Activated naive CD4-positive, alpha-beta T cell treated with anti-CD3 and anti-CD28 coated beads, Interleukin-2, amount 50 U/mL, for 72 hours (primary cell): ENCODE measurements around the gene AASS. TPM values are rescaled to one million over a fixed set of nuclear protein-coding genes. Genes with fewer than 3 reads are reported as not detected.
"Not testable (repeated sequence)": the region's sequence is repeated elsewhere in the genome, so short reads cannot be mapped to it uniquely, and the experiment has no call there.

Source experiments
- ATAC-seq, 2 donors: fragments of 150-1000 bp; cut with Tn5 transposase; 2 replicates each; pipeline ENCODE4 v1.10.0; 2021; ENCODE audit warnings: mild to moderate bottlenecking in 2 of 2, moderate library complexity in 2 of 2
- DNase-seq, 2 donors: peaks; one replicate each; pipeline ENCODE4 v3.0.0; 2021 to 2022; ENCODE audit warnings: low spot score in 2 of 2
- H3K27ac Mint-ChIP-seq, 2 donors: one replicate each; pipeline ENCODE4 v1.8.0; 2022; ENCODE audit warnings: mild to moderate bottlenecking in 2 of 2, mixed read lengths in 2 of 2
- H3K36me3 Mint-ChIP-seq, 2 donors: one replicate each; pipeline ENCODE4 v1.8.0; 2022; ENCODE audit warnings: mixed read lengths in 2 of 2
- H3K9me3 Mint-ChIP-seq, 2 donors: one replicate each; pipeline ENCODE4 v1.8.0; 2022; ENCODE audit warnings: mixed read lengths in 2 of 2
- total RNA-seq, 2 donors: library from RNA; stranded (reverse); gene quantifications; one replicate each; pipeline ENCODE4 v1.2.3, GENCODE V29; 2022

The AASS gene
- total RNA-seq, 2 donors from 2014 or later = 1.7 to 6.2 TPM

- ATAC-seq = no peak
- H3K9me3 Mint-ChIP-seq = no peaks in the 10 kb centered on the region
- no peak overlapping the region for H3K27ac Mint-ChIP-seq
Observed at GRCh38 chr7:122136078-122136477, 8.0 kb downstream of the AASS start.

GRCh38 chr7:122135275-122135674, 8.8 kb downstream of the AASS start:
- Mint-ChIP-seq H3K36me3 (no peaks in the 10 kb centered on the region), H3K9me3 (no peaks in the 10 kb centered on the region), H3K27ac (no peak overlapping the region)
- ATAC-seq = no peak
- no peak for DNase-seq

More at GRCh38 chr7:122136078-122136477, 8.0 kb downstream of the AASS start:
- no peak for DNase-seq
- no peaks in the 10 kb centered on the region for H3K36me3 Mint-ChIP-seq

- H3K27ac Mint-ChIP-seq, H3K36me3 Mint-ChIP-seq, H3K9me3 Mint-ChIP-seq, DNase-seq, ATAC-seq: not testable (repeated sequence)
Observed at GRCh38 chr7:122134793-122135192, 9.3 kb downstream of the AASS start.

- H3K36me3 Mint-ChIP-seq = no peaks in the 10 kb centered on the region
- no peak for DNase-seq
- no peak for ATAC-seq
- no peak overlapping the region for H3K27ac Mint-ChIP-seq
- H3K9me3 Mint-ChIP-seq = peaks cover 0 to under 1% of the 10 kb centered on the region in 2 donors
Observed at GRCh38 chr7:122133477-122133876, 10.6 kb downstream of the AASS start.

GRCh38 chr7:122132341-122132740, 11.7 kb downstream of the AASS start:
- Mint-ChIP-seq H3K27ac (no peak overlapping the region), H3K36me3 (peaks cover 0 to 8% of the 10 kb centered on the region in 2 donors), H3K9me3 (peaks cover 0 to 8% of the 10 kb centered on the region in 2 donors)
- DNase-seq (no peak), ATAC-seq (no peak)

- no peak overlapping the region for H3K27ac Mint-ChIP-seq
- ATAC-seq (no peak), DNase-seq (no peak)
- H3K36me3 Mint-ChIP-seq = peaks cover 0 to 14% of the 10 kb centered on the region in 2 donors
- H3K9me3 Mint-ChIP-seq = peaks cover 6 to 8% of the 10 kb centered on the region in 2 donors
Observed at GRCh38 chr7:122123746-122124145, 20.3 kb downstream of the AASS start.

- peaks cover 0 to 5% of the 10 kb centered on the region in 2 donors for H3K36me3 Mint-ChIP-seq
- ATAC-seq = no peak
- no peak for DNase-seq
- H3K27ac Mint-ChIP-seq = no peak overlapping the region
- no peaks in the 10 kb centered on the region for H3K9me3 Mint-ChIP-seq
Observed at GRCh38 chr7:122118757-122119156, 25.3 kb downstream of the AASS start.

GRCh38 chr7:122103064-122103463, 41.0 kb downstream of the AASS start:
- no peak for ATAC-seq
- Mint-ChIP-seq H3K9me3 (peaks cover 24 to 30% of the 10 kb centered on the region in 2 donors), H3K27ac (no peak overlapping the region), H3K36me3 (peaks cover 0 to 46% of the 10 kb centered on the region in 2 donors)
- DNase-seq = no peak

- no peak overlapping the region for H3K27ac Mint-ChIP-seq
- H3K36me3 Mint-ChIP-seq = peaks cover 0 to 25% of the 10 kb centered on the region in 2 donors
- peaks cover 9 to 11% of the 10 kb centered on the region in 2 donors for H3K9me3 Mint-ChIP-seq
- ATAC-seq = no peak
- no peak for DNase-seq
Observed at GRCh38 chr7:122100021-122100420, 44.0 kb downstream of the AASS start.

GRCh38 chr7:122095642-122096041, 48.4 kb downstream of the AASS start:
- H3K27ac Mint-ChIP-seq = no peak overlapping the region
- no peak for ATAC-seq

GRCh38 chr7:122094549-122094948, 49.5 kb downstream of the AASS start:
- DNase-seq = no peak
- Mint-ChIP-seq H3K27ac (no peak overlapping the region), H3K9me3 (no peaks in the 10 kb centered on the region), H3K36me3 (no peaks in the 10 kb centered on the region)
- ATAC-seq = no peak

More at GRCh38 chr7:122095642-122096041, 48.4 kb downstream of the AASS start:
- no peak for DNase-seq
- Mint-ChIP-seq H3K36me3 (peaks cover 0 to 6% of the 10 kb centered on the region in 2 donors), H3K9me3 (peaks cover 0 to 3% of the 10 kb centered on the region in 2 donors)

GRCh38 chr7:122092964-122093797, 50.9 kb downstream of the AASS start:
- Mint-ChIP-seq H3K27ac (no peak overlapping the region), H3K9me3 (no peaks in the 10 kb centered on the region), H3K36me3 (no peaks in the 10 kb centered on the region)
- peak in 1 of 2 donors; percentile 48 for ATAC-seq
- DNase-seq = peak in 1 of 2 donors; percentile 57

- no peaks in the 10 kb centered on the region for H3K9me3 Mint-ChIP-seq
Observed at GRCh38 chr7:122082670-122083069, 61.4 kb downstream of the AASS start.

GRCh38 chr7:122082160-122082559, 61.9 kb downstream of the AASS start:
- no peak for ATAC-seq

More at GRCh38 chr7:122082670-122083069, 61.4 kb downstream of the AASS start:
- Mint-ChIP-seq H3K36me3 (peaks cover 0 to 5% of the 10 kb centered on the region in 2 donors), H3K27ac (no peak overlapping the region)
- ATAC-seq (no peak), DNase-seq (no peak)

GRCh38 chr7:122073635-122074034, 70.4 kb downstream of the AASS start:
- Mint-ChIP-seq H3K27ac (no peak overlapping the region), H3K36me3 (peaks cover 0 to 14% of the 10 kb centered on the region in 2 donors), H3K9me3 (peaks cover 4 to 14% of the 10 kb centered on the region in 2 donors)
- DNase-seq = no peak
- ATAC-seq = no peak

More at GRCh38 chr7:122082160-122082559, 61.9 kb downstream of the AASS start:
- Mint-ChIP-seq H3K36me3 (peaks cover 0 to 9% of the 10 kb centered on the region in 2 donors), H3K9me3 (no peaks in the 10 kb centered on the region), H3K27ac (no peak overlapping the region)
- DNase-seq = no peak

GRCh38 chr7:122072924-122073599, 71.0 kb downstream of the AASS start:
- H3K27ac Mint-ChIP-seq = no peak overlapping the region
- no peak for ATAC-seq

GRCh38 chr7:122072272-122072671, 71.8 kb downstream of the AASS start:
- Mint-ChIP-seq H3K9me3 (peaks cover 4 to 14% of the 10 kb centered on the region in 2 donors), H3K27ac (no peak overlapping the region), H3K36me3 (peaks cover 0 to 9% of the 10 kb centered on the region in 2 donors)
- ATAC-seq = no peak
- DNase-seq = no peak

More at GRCh38 chr7:122072924-122073599, 71.0 kb downstream of the AASS start:
- Mint-ChIP-seq H3K9me3 (peaks cover 4 to 14% of the 10 kb centered on the region in 2 donors), H3K36me3 (peaks cover 0 to 14% of the 10 kb centered on the region in 2 donors)
- no peak for DNase-seq
